Brain pericyte (primary cell): Measurements from ENCODE around the gene ADCY1.

Source experiments
- DNase-seq: peaks from one replicate; pipeline ENCODE4 v3.0.0-alpha.2; 2012; ENCODE audit warnings: low read depth, low spot score

Gene ADCY1

DNA sequence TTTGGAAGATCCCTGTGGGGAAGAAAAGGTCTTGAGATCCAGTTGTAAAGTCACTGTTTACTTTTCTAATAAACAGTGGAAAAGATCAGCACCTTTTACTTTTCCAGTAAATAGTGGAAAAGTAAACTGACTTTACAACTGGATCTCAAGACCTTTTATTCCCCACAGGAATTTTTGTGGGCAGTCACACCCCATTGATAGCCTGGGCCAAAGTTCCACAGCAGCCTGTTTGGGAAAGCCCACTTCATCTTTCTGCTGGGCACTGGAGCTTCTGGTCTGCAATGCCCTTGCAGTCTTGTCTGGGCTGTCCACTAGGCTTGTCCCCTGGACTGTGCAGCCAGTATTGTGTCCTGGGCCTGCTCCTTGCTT, 50.2 kb downstream of the ADCY1 start:
- DNase-seq: no peak

DNA sequence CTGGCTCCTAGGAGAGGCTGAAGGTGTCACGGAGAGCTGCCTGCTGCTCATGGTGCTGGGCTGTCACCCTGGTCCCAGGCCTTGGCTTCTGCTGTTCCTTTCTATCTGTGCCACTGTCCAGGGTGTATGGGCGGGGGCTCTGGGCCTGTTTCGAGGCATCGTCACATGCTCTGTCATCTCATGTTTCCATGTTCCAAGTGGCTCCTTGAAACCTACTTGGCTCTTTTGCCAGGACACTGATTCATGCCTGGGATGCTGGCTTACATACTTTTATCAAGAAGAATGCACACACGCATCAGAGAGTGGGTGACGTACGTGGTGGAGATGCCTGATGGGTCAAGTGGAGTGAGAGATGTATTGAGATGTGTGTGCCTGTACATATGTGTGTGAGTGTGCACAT, 50.9 kb downstream of the ADCY1 start:
- no peak for DNase-seq

DNA sequence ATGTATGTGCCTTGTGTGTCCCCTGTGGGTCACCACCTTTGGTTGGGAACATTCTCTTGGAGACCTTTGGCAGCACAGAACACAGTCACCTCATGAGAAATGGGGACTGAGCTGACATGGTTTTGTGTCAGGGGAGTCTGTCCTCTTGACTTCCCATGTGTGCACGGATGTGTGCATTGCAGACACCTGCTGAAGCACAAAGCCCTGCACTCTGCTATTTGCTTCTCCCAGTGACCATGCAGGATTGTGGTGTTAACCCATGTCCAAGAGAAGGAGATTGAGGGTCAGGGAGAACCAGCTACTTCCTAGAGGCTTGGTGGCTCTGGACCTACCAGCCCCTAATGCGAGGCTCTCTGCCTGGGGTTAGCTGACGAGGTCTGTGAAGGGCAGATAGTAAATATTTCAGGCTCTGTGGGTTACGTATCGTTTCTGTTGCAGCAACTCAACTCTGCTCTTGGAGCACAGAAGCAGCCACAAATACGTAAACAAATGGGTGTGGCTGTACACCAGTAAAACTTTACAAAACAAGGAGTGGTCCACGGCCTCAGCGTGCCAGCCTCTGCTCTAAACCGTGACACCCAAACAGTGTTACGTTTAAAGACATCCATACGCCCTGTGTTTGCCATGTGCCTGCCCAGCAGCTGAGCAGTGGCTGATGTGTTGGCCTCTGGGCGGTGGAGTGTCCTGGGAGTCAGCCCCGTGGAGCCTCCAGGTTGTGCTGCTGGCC, 51.7 kb downstream of the ADCY1 start:
- no peak for DNase-seq

DNA sequence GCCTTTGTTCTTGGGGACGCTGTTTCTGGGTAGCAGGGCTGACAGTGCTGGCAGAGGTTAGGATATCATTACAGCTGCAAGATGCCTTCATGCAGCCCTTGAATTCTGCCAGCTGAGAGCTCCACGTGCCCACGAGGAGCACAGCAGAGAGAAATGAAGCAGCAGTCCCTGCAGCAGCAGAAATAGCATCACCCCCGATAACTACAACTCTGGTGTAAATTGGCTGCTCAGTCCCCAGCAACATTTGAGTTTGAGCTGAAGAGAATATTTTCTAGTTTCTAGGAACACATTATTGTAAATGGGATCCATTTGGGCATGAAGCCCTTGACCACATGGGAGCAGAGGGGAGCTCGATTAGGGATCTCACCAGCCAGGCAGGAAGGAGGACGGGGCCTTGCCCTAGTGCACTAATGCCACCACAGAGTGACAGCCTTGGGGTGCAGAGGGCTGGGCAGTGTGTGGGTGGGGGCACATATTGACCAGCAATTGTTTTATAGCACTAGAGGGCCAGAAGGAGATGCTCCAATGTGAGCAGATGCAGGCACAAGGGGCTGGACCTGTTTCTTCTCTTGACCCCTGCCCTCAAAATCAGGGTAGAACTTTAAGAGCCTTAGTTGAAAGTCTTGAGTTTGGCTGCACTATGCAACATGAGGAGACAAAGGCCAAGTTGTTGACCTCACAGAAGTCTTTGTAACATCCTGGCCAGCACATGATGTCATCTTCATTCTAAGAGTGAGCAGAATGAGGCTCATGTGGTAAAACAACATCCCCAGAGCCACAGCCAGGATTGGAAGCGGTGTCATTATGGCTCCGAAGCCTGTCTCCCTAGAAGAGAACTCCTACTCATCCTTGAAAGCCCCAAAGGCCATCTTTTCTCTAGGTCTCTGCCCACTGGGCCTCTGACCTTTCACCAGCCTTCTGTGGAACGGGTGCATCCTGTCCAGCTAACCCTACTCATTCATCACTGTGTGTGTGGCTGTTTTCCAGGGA, 52.6 kb downstream of the ADCY1 start:
- no peak for DNase-seq

DNA sequence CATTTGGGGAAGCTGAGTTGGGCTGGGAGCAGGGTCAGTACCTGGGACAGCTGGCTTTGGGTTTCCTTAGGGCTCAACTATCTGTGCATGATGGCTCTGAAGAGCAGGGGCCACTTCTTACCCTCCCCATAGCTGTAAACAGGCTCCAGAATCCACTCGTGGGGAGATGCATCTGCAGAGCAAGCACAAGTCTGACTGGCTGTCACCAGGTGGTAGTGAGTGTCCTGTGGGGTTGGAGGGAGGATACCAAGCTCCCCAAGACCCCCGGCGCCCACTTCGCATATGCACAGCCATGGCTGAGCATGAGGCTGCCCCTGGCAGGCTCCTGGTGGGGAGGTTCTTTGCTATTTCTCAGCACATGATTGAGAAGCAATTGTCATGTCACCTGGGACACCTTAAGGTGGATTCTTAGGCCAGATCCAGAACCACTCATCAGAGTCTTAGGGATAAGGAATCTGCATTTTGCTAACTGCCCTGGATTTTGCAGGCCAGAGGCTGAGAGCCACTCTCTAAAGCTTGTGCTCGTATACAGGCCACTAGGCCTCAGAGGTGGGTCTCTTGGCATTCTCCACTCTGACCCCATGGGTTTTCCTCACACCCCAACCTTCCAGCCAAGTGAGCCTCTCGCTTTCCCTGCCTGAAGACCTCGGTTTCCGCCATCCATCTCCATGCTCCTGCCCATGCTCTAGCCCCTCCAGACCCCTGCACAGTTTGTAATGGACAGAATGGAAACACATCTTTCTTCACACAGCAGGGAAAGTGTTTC, 53.7 kb downstream of the ADCY1 start:
- DNase-seq: no peak

DNA sequence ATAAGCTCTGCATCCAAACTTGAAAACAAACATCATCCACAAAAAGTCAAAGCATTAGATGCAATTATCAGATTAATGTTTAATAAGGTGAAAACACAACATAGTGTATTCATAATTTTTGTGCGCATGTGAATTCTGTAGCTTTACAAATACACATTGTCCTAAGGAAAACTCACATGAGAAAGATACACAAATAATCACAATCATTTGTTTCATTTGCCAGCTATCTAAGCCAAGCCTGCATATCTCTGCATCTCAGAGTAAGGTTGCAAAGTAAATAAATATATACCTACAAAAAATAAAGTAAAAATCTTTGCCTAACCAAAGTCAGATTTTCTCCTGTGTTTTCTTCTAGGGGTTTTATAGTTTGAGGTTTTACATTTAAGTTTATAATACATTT, 57.4 kb downstream of the ADCY1 start:
- DNase-seq: no peak

DNA sequence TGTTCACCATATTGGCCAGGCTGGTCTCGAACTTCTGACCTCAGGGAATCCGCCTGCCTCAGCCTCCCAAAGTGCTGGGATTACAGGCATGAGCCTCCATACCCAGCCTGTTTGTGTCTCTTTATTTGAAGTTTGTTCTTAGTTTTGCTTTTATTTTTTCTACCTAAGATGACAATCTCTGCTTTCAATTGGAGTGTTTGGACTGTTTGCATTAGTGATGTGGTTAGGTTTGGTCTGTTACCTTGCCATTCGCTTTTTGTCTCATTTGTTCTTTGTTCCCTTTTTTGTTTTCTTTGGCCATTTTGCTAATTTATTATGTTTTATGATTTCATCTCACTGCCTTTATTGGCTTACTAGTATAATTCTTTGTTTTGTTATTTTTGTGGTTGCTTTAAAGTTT, 62.6 kb downstream of the ADCY1 start:
- DNase-seq: no peak

DNA sequence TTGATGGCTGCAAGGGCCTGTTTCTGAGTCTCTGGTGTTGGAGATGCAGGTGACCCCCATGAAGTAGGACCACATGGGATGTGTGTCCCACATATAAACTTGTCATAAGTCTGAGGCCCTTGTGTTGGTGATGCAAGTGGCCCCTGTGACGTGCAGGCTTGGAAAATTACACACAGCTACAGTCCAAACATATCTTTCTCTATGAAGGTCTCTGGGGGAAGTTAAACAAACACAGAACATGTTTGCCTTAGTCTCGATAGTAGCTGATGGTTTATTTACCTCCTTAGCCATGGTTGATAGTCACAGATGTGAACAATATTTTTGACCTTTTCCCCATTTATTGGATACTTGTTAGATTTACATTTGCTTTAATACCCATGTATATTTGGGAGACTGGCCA, 64.7 kb downstream of the ADCY1 start:
- no peak for DNase-seq

DNA sequence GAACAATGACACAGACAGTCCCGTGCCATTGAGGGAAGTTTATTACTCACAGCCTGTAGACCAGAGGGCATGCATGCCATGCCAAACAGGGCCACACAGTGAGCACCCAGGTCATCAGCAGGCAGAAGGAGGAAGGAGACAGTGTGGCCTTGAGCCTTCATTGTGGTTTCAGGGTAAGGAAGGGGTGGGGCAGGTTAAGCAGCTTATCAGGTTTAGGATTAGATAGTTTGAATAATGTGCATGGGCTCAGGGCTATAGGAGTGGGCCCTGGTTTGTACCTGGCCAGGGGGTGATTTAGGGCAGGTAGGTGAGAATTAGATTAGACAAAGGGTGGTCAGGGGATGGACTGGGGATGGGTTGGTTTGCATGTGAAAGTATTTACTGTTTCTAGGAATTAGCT, 67.9 kb downstream of the ADCY1 start:
- DNase-seq: no peak

DNA sequence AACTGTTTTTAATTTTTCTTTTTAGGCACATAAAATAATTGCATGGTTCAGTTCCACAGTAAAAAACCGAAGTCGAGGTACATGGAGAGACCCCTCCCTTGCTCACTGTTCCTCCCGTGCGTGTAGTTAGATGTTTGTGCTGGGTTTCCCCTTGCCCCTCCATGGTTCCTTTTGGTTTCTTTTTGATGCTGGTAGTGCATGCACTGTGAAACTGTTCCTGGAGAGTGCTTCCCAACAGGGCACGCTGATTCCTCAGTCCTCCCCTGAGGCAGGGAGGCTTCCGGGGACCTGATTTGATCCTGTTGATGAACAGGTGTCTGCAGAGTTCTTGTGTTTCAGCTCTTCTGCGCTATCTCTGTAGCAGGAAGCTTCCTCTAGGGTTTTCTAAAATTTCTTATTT, 69.5 kb downstream of the ADCY1 start:
- no peak for DNase-seq

DNA sequence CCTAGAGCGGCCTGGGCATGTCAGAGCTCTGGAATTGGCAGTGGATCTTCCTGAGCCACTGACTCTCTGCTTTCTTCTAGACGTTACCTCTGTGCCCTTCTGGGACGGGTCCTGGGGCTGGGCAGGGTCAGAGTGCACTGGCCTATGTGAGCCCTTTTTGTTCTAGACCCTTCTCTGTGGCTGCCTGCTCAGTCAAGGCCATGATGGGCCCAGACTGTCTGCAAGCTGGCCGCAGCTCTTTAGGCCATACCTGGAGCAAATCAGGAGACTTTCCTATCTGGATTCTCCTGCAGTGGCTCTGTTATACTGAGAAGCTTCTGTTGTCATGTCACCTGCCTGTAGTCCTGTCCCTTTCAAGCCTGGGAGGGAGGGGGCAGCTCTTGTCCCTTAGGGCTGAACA, 70.1 kb downstream of the ADCY1 start:
- DNase-seq: no peak

DNA sequence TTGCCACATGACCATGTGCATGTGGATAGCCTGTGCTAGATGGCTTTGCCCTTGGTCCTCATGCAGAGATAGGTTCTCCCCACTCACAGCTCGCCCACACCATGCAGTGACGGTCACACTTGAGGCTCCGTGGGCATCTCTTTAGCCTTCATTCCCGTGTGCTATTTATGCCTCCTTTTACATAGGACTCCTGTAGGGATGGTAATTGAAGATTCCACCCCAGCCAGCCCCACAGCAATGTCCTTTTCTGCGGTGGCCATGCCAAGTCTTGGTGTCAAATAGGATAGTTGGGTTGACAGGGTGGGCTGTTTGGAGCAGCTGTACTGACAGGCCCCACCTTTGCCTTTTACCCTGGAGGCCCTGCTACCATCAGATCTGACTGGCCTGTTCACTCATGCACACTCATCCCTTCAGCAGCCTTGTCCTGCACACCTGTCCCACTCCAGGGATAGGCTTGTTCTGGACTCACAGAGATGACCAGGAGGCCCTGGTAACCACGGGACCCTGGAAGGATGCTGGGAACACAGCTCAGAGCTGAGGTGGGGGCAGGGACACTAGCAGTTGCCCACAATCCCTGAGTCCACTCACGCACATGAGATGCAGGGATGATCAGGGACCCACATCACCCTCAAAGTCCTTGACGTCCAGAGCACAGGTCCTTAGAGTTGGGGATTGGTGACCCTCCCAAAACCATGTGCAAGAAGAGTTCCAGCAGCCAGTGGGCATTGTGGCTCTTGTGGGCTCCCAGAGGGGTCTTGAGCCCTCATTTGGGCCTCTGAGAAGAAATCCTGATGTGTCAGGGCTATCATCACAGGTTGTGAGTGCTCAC, 71.2 kb downstream of the ADCY1 start:
- DNase-seq: no peak

DNA sequence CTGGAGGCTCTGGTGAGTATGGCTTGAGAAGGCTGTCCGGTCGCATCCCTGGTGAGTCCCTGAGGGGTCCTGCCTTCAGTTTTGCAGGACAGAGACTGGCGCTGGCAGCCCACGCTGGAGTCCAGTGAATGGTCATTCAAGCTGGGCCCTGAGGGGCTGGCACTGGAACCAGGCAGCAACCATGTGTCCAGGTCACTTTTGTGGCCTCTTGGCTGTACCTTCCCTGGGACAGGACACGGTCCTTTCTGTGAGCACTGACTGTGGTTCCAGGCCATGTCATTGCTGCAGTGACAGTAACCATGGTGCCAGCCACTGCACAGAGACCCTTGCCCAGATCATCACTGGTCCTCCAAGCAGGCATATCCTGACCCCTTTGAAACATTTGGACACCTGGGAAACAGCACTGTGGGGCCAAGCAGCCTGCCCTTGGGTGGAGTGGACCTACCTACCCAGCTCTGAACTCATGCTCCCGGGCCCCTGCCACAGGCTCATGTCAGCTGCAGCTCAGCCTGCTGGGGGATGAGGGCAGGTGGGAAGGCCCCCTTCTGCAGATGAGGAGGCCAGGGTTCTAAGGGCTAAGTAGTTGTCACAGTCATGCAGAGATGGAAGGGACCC, 72.1 kb downstream of the ADCY1 start:
- DNase-seq: no peak

DNA sequence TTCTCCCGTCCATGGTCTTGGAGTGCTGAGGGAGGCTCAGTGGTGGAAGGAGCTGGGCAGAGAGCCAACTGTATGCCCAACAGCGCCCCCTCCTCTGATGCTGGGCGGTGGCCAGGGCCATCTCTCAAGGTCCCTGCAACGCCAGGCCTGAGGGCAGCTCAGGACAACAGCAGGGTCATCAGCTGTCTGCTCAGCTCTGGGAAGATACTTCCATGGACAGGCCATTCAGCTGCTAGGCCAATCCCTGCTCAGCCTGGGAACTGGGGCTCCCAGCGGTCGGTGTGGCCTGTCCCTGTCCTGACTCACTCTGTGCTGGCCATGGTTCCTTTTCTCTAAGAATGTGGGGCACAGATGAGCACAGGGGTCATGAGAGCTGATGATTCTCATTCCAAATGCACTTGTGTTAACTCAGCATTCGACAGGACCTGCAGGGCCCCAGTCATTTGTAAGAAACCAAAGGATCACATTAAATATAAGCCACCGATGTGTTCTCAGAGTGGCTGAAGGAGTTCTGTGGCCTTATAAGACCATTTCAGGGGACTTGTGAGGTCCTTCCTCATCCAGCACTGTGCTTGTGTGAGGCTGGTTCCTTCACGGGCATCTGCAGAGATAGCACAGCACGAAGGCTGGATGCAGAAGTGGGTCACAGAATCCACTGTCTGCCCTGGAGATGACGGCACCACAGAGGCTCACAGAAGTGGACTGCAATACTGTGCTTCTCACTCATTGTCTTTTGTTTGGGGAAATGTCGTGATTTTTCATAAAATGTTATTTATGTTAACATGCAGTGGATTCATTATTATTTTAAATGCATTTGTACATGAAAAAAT, 73.0 kb downstream of the ADCY1 start:
- no peak for DNase-seq

DNA sequence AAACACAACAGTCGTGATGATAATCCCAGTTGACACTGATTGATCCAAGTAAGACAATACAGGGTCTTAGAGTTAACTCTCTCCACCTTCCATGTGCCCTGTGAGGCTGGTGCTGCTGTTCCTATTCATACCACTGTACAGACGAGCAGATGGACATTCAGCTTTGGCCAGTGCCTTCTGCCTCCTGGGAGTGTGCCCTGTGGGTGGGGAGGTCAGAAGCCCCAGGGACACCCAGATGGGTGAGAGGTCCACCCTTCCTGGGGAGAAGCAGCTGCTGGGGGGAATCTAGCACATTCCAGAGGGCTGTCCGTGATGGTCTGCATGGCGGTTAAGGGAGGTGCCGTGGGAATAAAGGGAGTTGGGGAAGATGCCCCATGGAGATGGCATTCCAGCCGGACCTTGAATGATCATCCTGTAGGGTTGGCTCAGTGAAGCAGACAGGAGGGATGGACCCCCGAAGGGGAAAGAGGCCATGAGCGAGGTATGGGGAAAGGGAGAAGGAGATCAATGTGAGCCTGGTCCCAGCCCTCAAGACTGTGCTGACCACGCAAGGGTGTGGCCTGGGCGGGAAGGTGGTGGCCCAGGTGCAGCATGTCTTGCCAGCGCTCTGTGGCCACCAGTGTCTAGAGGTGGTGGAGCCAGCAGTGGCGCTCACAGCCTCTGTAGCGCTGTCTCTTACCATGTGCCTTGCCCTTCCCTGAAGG, 74.0 kb downstream of the ADCY1 start:
- no peak for DNase-seq

DNA sequence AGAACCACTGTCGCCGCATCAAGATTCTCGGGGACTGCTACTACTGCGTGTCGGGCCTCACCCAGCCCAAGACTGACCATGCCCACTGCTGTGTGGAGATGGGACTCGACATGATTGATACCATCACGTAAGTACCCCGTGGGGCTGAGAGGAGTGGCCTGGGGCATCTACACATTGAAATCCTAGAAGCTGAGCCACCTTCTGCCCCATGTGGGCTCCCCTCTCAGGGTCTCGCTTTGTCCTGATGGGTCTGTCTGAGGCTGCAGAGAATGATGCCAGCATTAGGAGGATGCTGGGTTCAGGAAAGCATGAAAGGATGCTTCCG, 74.5 kb downstream of the ADCY1 start:
- DNase-seq: no peak

DNA sequence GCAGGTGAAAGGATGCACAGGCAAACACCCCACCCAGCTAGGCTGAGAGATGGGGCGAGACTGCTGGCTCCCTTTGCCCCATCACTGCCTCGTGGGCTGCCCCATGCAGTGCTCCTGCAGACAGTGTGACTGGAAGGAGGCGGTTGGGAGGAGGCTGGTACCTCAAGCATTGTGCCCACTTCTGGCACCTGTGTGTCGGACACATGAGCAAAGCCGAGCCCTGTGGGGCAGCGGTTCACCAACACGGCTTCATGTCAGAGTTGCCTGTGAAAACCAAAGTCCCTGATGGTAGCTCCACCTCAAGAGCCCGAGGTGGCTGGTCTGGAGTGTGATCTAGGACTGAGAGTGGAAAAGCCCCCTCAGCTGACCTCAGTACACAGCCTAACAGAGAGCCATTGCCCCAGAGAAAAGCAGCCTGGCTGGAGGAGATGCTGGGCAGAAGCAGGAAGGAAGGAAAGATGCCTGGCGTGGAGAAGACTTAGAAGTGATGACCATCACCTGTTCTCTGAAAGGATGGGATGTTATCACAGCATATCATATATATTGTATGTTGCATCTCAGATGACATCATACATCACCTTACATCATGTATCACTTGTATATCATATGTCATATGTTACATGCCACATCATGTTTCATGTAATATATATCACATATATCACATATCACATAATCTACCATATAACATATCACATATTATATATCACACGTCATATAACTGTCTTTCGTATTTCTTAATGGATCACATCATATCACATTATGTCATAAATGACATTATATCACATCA, 75.6 kb downstream of the ADCY1 start:
- no peak for DNase-seq
